Measurements from ENCODE around the gene SLC7A1. TPM values are rescaled to one million over a fixed set of nuclear protein-coding genes. Genes with fewer than 3 reads are reported as not detected.

The SLC7A1 gene
- total RNA-seq = 31.9 and 43.7 TPM in 2 replicates

GRCh38 chr13:29595380-29596063 lies at the start of gene SLC7A1:
Gene SLC7A1, minus strand, starts transcription at chr13:29595688. Its CDS starts 59,500 bp downstream, at chr13:29536188.

Data from thoracic aorta endothelial cell (primary cell).